Measurements from ENCODE around the gene SASH1.

GRCh38 chr6:148457137-148457842 is 114.7 kb downstream of the SASH1 start:
- TF ChIP-seq GATA2 (IDR thresholded peaks at IDR 0.05; ENCODE audit: low read depth, low read length) = no peak
- no peak for TF ChIP-seq GATA3 (IDR thresholded peaks at IDR 0.05; ENCODE audit: low read depth, low read length)

All from SH-SY5Y (cell line).